HFF-Myc (cell line): ENCODE measurements around the gene AVPR2.
A peak's percentile ranks its signal among the peaks of the same experiment; 100 is the strongest.

Source experiments
- DNase-seq: peaks from one replicate; pipeline ENCODE4 v3.0.0-alpha.2; 2011; ENCODE audit warnings: low read depth; ENCODE audit errors: extremely low read depth
- H3K4me3 ChIP-seq: replicated peaks from 2 replicates; pipeline ENCODE4 v1.5.1; 2011; ENCODE audit warnings: low read depth, mild to moderate bottlenecking, control low read depth, low read length
- CTCF ChIP-seq: IDR thresholded peaks from 2 replicates; pipeline ENCODE4 v1.5.1; 2012; ENCODE audit warnings: mild to moderate bottlenecking, low read depth, low read length, control low read depth; ENCODE audit errors: missing control alignments

The AVPR2 gene

GRCh38 chrX:153930011-153930910 lies 25.8 kb downstream of the AVPR2 start:
- H3K4me3 ChIP-seq = no peak overlapping the region
- DNase-seq = no peak
- TF ChIP-seq CTCF = no peak

- TF ChIP-seq CTCF = no peak
- DNase-seq = no peak
- no peak overlapping the region for H3K4me3 ChIP-seq
Measured at GRCh38 chrX:153931151-153931550, 26.7 kb downstream of the AVPR2 start.

GRCh38 chrX:153931748-153932147 lies 27.3 kb downstream of the AVPR2 start:
- H3K4me3 ChIP-seq = no peak overlapping the region
- no peak for DNase-seq
- TF ChIP-seq CTCF = no peak

- no peak overlapping the region for H3K4me3 ChIP-seq
- no peak for DNase-seq
- no peak for TF ChIP-seq CTCF
Measured at GRCh38 chrX:153932220-153932915, 27.9 kb downstream of the AVPR2 start.

- H3K4me3 ChIP-seq = peak overlapping the region; percentile 76
- no peak for TF ChIP-seq CTCF
- DNase-seq = no peak
Measured at GRCh38 chrX:153933748-153934147, 29.3 kb downstream of the AVPR2 start.

GRCh38 chrX:153934148-153934761 lies 29.8 kb downstream of the AVPR2 start:
- TF ChIP-seq CTCF = no peak
- H3K4me3 ChIP-seq = peak overlapping the region; percentile 76
- no peak for DNase-seq
